Spleen (tissue), 7 donors: Measurements from ENCODE around the gene FAM221B.

Experiments used
- POLR2AphosphoS5 ChIP-seq, 3 donors: sonication (generic); formaldehyde crosslinking; IDR thresholded peaks; one replicate each; pipeline ENCODE4 v1.5.1; 2017; ENCODE audit warnings: antibody characterized with exemption in 3 of 3
- TF ChIP-seq, protein P1 (sequence below), 11 experiments: fragments of 200-600 bp in 7 of 11; fragments of 450-650 bp in 4 of 11; sonication (generic) in 4 of 11; IDR thresholded peaks in 8 of 11; conservative IDR thresholded peaks in 3 of 11; 1 replicate in 7 of 11; 2 replicates in 4 of 11; pipeline versions ENCODE4 v1.4.0 to v1.8.0; 2016 to 2021; ENCODE audit warnings: antibody characterized with exemption in 11 of 11, inconsistent platforms in 4 of 11, mild to moderate bottlenecking in 1 of 11
- donor health status: DM: no; HTN: no; CAD: no; lungs with moderate emphysema.
- donor health status: DM: no; HTN: no; CAD: no.
- donor health status: DM: no; HTN: no; CAD: no.

DNA sequence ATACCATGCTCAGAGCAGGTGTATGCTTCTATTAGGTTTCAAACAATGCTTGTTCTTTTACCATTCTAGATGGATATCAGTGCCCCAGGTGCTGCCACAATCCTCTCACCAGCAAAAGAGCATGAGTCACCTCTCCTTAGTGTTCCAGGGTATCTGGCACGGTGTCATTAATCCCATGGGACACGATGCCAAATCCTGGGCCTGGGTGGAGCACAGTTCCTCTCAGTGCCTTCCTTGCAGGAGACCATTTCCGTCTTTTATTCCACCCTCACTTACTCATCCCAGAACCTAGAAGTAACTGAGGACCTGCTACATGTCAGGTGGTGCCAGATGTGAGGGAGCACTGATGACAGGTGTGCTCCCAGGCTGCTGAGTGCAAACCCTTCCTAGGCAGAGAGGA, 43.0 kb upstream of the FAM221B start:
- TF ChIP-seq, protein P1, sequence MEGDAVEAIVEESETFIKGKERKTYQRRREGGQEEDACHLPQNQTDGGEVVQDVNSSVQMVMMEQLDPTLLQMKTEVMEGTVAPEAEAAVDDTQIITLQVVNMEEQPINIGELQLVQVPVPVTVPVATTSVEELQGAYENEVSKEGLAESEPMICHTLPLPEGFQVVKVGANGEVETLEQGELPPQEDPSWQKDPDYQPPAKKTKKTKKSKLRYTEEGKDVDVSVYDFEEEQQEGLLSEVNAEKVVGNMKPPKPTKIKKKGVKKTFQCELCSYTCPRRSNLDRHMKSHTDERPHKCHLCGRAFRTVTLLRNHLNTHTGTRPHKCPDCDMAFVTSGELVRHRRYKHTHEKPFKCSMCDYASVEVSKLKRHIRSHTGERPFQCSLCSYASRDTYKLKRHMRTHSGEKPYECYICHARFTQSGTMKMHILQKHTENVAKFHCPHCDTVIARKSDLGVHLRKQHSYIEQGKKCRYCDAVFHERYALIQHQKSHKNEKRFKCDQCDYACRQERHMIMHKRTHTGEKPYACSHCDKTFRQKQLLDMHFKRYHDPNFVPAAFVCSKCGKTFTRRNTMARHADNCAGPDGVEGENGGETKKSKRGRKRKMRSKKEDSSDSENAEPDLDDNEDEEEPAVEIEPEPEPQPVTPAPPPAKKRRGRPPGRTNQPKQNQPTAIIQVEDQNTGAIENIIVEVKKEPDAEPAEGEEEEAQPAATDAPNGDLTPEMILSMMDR (IDR thresholded peaks at IDR 0.05 in 8 of 11, conservative IDR thresholded peaks at IDR 0.05 in 3 of 11): no peak
- TF ChIP-seq POLR2AphosphoS5 (IDR thresholded peaks at IDR 0.05): no peak
